ENCODE measurements around the gene MBLAC1.
A peak's percentile ranks its signal among the peaks of the same experiment; 100 is the strongest.

The MBLAC1 gene

DNA sequence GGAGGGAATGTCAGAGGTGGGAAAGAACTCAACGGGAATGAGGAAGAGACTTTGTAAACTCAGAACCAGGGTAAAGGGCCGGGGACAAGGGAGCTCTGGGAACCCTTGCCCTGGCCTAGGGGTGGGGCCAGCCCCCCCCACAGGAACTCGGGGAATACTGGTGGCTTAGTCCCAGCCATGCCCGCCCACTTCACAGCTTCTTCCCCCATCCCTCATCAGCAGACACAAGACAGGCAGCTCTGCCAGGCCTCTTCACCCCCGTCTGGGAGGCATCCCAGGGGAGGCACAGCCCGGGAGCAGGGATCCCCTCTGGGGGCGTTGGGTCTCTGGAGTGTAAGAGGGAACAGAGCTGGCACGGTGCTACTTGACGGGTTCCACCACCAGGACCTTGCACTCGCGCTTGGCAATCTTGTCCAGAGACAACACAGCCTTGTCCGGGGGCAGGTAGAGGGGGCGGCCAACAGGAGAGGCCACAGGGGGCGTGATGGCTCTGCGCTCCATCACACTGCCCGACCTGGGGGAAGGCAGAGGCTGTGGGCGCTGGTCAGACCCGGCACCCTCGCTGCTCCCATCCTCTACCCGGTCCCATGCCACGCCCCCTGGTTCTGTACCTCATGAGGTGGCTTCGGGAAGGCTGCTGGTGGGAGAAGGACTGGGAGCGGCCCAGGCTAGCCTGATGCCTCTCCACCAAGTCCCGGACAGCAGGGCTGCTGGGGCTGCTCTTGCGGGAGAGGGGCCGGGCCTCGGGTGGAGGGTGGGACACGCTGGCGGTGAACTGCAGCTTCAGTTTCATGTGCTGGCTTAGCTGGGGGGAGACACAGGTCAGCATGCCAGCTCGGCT, 28.1 kb downstream of the MBLAC1 start:
- no peak for DNase-seq

DNA sequence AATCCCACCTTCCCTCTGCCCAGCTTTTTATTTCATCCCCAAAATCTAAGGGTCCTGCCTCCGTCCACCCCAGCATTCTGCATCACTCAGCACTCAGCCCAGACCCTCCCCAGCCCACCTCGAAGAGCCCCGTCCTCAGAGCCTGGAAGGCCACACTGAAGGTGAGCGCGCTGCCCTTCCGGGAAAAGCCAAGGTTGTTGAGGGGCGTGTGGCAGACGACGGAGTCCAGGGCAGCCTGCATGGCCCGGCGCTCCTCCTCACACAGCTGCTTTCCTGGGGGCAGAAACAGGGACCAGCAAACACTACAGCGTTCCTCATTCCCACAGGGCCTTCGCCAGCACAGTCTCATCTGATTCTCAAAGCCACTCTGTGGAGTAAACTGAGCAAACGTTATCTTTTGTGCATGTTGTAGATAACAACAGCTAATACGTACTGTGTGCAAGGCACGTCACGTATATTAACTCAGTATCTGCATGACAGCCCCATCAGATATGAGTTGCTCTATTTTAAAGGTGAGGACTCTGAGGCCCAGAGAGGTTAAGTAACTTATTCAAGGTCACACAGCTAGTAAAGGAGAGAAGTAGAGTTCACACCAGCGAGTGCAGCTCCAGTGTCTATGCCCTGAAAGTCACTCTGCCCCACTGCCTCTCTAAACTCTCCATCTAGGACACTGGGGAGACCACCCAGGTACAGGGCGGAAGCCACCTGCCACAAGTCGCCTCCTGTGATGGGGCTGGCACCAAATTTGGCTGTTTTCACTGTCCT, 29.0 kb downstream of the MBLAC1 start:
- DNase-seq = no peak

- DNase-seq = no peak
Observed at GRCh38 chr7:100156331-100157068, 29.7 kb downstream of the MBLAC1 start.

DNA sequence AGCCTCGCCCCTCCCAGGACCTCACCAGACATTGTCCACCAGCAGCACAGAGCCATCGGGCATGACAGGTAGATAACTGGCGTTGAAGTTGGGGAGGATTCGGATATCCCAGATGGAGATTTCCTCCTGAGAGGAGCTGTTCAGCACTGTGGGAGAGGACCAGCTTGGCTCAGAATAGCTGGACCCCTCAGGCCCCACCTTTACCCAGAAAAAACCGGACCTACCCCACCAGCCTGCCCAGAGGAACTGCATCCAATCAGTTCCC, 30.2 kb downstream of the MBLAC1 start:
- no peak for DNase-seq

GRCh38 chr7:100157334-100158228, 30.8 kb downstream of the MBLAC1 start:
- DNase-seq = no peak

DNA sequence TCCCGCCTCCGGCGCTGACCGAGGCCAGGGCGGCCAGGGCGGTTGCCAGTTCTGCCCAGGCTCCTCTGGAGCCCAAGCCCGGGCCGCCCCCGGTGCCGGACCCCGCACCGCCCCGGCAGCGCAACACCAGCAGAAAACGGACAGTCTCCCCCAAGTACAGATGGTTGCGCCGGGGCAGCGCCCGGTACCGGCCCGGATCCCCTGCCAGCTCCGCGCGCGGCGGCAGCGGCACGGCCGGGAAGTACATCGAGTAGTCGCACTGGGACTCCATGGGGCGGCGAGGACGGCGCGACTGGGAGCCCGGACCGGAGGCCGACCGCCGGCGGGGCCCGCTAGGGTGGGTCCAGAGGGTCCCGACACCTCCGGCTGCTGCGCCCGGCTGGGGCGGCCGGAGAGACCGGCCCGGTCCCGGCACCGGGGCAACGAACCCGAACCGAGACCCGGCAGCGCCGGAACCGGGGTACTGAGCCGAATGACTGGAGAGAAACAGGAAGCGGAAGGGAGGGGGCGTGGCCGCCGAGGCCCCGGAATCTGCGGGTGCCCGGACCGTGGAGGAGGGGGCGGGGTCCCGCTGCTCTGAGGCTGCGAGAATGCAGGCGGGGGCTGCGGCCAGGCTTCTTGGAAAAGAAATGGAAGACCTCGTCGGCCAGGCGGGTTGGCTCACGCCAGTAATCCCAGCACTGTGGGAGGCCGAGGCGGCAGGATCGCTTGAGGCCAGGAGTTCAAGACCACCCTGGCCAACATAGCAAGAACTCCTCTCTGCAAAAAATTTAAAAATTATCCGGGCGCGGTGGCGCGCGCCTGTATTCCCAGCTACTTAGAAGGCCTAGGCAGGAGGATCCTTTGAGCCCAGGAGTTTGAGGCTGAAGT, 31.7 kb downstream of the MBLAC1 start, which contains the start of gene TRAPPC14:
Gene TRAPPC14 (minus strand): TSS at position 495 of the 870 bp plus-strand sequence. CDS start 224 bp downstream, at position 271.
- DNase-seq = peak; percentile 89 to 95

- DNase-seq = no peak
Observed at GRCh38 chr7:100159099-100159623, 32.4 kb downstream of the MBLAC1 start.

DNA sequence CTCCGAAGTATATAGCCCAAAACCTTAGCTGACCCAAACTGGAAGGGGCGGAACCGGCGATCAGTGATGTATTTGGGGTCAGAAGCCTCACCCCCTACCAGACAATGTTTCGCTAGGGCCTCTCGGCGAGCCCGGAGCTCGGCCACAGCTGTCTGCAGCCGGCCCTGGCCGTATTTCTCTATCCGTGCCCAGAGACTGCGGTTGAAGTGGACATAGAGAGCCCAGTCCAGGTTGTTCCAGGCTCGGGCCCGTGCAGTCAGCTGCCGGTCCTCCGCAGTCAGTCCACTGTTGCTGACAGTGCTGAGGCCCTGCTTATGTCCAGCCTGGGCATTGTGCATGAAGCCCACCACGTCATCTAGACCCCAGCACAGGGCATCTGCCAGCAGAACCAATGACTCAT, 33.3 kb downstream of the MBLAC1 start:
- DNase-seq = no peak

GRCh38 chr7:100163006-100163531, 36.3 kb downstream of the MBLAC1 start:
- DNase-seq = no peak

GRCh38 chr7:100163871-100164270, 37.1 kb downstream of the MBLAC1 start:
- no peak for DNase-seq

DNA sequence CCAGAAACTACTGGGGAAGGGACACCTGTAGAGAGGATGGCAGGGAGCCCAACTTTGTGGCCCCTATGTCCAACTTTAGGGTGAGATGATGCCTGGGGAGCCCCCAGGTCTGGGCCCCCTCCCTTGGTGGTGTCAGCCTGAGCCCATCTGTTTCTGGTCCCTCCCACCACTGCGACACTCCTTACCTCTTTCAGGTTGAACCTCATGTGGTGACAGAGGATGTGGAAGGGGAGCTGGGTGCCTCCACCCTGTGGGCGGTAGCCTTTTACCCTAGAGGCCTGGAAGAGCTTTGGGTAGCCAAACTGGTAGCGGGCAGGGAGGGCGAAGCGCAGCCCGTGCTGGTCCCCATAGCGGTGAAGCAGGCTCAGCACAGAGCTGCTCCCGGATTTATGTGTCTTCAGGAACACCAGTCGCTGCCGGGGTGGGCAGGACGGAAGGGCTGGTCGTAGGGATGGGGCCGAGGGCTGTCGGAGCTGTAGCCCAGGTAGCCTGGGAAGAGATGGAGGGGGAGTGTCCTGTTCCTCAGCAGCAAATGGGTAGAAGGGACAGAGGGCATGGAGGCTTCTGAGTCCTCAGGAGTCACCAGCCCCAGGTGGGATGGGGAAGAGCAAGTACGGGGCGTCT, 39.7 kb downstream of the MBLAC1 start:
- DNase-seq = peak in 1 of 2 experiments; percentile 42

DNA sequence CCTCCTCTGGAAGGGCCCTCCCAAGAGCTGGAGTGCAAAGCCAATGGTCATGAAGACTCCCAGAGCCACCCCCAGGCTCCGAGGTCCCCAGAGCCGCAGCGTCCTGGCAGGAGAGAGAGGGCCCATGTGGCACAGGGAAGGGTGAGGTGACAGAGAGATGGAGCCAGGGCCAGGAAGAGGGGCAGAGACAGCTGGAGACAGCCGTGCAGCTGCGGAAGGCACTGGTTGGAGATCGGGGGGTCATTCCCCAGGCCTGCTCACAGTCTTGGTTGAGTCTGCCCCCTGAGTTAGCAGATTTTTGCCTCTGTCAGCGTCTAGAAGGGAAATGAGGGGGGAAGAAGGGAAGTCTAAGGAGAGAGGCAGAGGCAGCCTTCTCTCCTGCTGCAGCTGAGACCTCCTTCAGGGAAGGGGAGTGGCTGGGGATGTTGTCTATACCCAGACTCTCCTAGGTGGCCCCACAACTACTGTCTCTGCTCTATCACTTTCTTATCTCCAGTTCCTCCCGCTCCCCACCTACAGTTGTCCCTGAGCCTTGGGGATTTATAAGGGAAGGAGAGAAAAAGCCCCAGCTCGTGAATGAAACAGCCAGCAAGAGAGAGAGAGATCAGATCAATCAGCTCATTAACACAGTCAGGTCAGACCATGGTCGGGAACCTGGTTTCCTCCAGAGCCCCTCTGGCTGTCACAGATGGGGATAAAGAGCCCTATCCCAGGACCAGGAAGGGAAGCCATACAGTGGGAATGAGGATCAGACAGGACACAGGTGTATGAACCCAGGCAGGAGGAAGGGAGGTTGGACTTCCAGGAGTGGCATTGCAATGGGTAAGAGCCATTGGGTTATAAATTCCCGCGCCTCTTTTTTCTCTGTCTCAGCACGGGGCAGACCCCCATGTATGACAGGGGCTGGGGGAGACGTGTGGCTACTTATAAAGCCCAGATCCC, 40.5 kb downstream of the MBLAC1 start:
- no peak for DNase-seq

DNA sequence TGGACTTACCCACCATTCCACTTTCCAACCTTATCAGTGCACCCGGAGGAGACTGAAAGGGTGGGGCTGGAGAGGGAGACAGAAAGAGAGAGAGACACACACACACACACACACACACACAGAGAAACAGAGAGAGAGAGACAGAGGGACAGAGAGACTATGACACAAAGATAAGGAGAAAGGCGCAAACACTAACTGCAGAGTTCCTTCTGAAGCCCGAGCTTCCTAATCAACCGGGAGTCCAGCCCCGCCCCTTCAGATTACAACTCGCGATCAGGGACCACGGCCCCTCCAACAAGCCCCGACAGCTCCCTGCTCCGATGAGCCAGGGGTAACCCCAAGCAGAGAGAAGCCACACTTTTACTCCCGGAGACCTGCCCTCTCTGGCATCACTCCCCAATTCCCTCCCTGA, 41.2 kb downstream of the MBLAC1 start:
- DNase-seq = no peak

DNA sequence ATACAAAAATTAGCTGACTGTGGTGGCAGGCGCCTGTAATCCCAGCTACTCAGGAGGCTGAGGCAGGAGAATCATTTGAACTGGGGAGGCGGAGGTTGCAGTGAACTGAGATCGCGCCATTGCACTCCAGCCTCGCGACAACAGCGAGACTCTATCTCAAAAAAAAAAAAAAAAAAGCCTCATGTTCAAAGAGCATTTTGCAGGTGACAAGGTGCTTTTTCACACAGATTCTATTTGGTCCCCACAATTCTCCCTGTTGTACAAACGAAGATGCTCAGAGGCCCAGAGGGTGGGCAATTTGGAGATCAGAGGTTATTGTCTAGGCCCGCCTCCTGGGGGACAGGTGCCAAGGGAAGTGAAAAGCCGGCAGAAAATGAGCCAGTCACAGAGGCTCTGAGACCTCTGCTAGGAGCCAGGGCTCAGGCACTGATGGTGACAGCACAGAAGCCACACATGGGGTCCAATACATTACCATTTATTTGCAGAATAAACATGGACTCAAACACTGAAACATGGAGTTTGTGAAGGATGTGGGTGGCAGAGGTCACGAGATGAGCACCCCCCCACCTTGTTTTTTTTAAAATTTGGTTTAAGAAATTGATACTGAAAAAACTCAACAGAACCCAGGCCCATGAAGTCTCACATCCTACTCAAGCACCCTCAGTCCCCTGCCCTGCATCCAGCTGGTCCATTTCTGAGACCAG, 42.5 kb downstream of the MBLAC1 start:
- DNase-seq = no peak

DNA sequence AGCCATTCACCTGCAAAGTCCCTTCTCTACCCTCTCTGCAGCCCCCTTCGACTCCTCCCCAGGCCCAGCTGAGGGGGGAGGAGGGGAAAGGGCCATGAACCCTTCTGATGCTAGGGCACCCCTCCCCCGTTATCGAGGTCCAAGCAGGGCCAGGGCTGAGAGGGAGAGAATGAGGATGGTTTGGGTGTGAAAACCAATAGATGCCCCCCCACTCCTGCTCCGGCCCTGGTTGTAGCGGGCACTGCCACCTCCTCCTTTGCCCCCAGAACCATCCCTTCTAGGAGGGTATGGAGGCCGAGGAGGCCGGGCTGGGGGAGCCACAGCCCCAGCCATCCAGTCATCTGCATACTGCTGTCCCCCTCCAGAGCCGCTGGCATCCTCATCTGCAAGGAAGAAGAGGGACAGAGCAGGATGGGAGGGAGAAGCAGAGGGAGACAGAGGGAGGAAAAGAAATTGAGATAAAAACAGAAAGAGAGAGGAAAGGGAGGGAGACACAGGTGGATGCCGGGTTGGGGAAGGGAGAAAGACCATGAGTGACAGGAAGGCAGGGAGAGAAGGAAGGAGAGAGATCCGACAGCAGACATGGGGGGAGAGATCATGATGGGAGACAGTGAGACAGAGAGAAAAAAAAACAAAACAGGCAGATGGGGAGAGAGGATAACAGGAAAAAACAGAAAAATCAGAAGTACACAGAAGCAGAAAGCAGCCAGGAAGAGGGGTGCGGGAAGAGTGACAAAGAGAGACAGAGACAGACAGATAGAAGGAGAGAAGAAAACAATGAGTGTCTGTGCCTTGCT, 43.5 kb downstream of the MBLAC1 start:
- DNase-seq = no peak

GRCh38 chr7:100171087-100171681, 44.4 kb downstream of the MBLAC1 start:
- DNase-seq = peak in 1 of 2 experiments; percentile 16

- DNase-seq = no peak
Observed at GRCh38 chr7:100171840-100172239, 45.1 kb downstream of the MBLAC1 start.

Measured in stimulated activated CD4-positive, alpha-beta T cell treated with anti-CD3 and anti-CD28 coated beads, Interleukin-4, amount 100 ng/mL, for 4 hours (primary cell).